Fibroblast of lung (primary cell): Measurements from ENCODE around the gene IER3.

ENCODE experiments used
- CTCF ChIP-seq, 2 donors: IDR thresholded peaks in 1 of 2; conservative IDR thresholded peaks in 1 of 2; 1 replicate in 1 of 2; 2 replicates in 1 of 2; pipeline ENCODE4 v1.5.1; 2011 to 2012; ENCODE audit warnings: low read length in 2 of 2, control low read depth in 1 of 2, inconsistent platforms in 1 of 2, low read depth in 1 of 2, mild to moderate bottlenecking in 1 of 2
- EZH2 ChIP-seq: IDR thresholded peaks from 2 replicates; pipeline ENCODE4 v1.5.1; 2012; ENCODE audit warnings: low read length, control low read depth, mild to moderate bottlenecking; ENCODE audit errors: missing control alignments

GRCh38 chr6:30711758-30712380 lies 32.5 kb downstream of the IER3 start:
- TF ChIP-seq CTCF (conservative IDR thresholded peaks at IDR 0.05 in 1 of 2, IDR thresholded peaks at IDR 0.05 in 1 of 2; ENCODE audit: low read depth in 1 of 2, low read length in 2 of 2) = no peak
- no peak for TF ChIP-seq EZH2
